IMR-90 (cell line): ENCODE data around the gene NUDT16. TPM values are rescaled to one million over a fixed set of nuclear protein-coding genes. Genes with fewer than 3 reads are reported as not detected.

Experiments
- ATAC-seq: fragments of 200-7000 bp; cut with Tn5 transposase; 2 replicates; pipeline ENCODE4 v1.9.1; 2020; ENCODE audit warnings: low read depth, mild to moderate bottlenecking, moderate library complexity
- BruUV-seq: library from RNA; stranded (reverse); fragments of 400-500 nt; replicated peaks from 2 replicates; lab custom pipeline; 2021; lab: Mats Ljungman, UMichigan
- CTCF ChIA-PET: fragments of 300-600 bp; formaldehyde crosslinking; extraction: SDS; loops from one replicate; lab custom pipeline; 2021; ENCODE audit warnings: antibody characterized with exemption; lab: Yijun Ruan, JAX
- POLR2A ChIA-PET: fragments of 300-600 bp; sonication (Branson Sonifier 250); formaldehyde crosslinking; loops from one replicate; lab custom pipeline; 2022; ENCODE audit warnings: antibody characterized with exemption; ENCODE audit not compliant: unreplicated experiment; lab: Charles Lee
- DNase-seq: peaks from one replicate; pipeline ENCODE4 v3.0.0; 2013
- H2AFZ ChIP-seq: replicated peaks from 2 replicates; pipeline ENCODE3; 2013; ENCODE audit warnings: low read length, mild to moderate bottlenecking; ENCODE audit not compliant: poor library complexity
- H2AK5ac ChIP-seq: 2 replicates; pipeline ENCODE4 v1.6.1; 2013; ENCODE audit warnings: low read depth, low read length, inconsistent platforms
- H2AK9ac ChIP-seq: replicated peaks from 2 replicates; pipeline ENCODE3; 2013; ENCODE audit warnings: mild to moderate bottlenecking, low read depth, low read length, moderate library complexity; ENCODE audit not compliant: poor library complexity
- H2BK120ac ChIP-seq: 2 replicates; pipeline ENCODE4 v1.6.1; 2013; ENCODE audit warnings: low read depth, low read length, inconsistent platforms
- H2BK15ac ChIP-seq: 3 replicates; pipeline ENCODE4 v1.6.1; 2013; ENCODE audit warnings: low read depth, low read length, inconsistent platforms
- H2BK20ac ChIP-seq: 2 replicates; pipeline ENCODE4 v1.6.1; 2013; ENCODE audit warnings: low read depth, mild to moderate bottlenecking, inconsistent platforms, low read length, moderate library complexity
- H2BK5ac ChIP-seq: 2 replicates; pipeline ENCODE4 v1.6.1; 2013; ENCODE audit warnings: mild to moderate bottlenecking, low read depth, low read length, inconsistent platforms; ENCODE audit not compliant: poor library complexity, severe bottlenecking
- H3K14ac ChIP-seq: replicated peaks from 2 replicates; pipeline ENCODE4 v1.6.1; 2013; ENCODE audit warnings: low read depth, low read length, inconsistent platforms
- H3K18ac ChIP-seq: 2 replicates; pipeline ENCODE4 v1.6.1; 2013; ENCODE audit warnings: low read depth, low read length, control low read depth
- H3K23ac ChIP-seq: 2 replicates; pipeline ENCODE4 v1.6.1; 2013; ENCODE audit warnings: low read depth, low read length, inconsistent platforms
- H3K27ac ChIP-seq: 2 replicates; pipeline ENCODE4 v1.5.1; 2013; ENCODE audit warnings: mild to moderate bottlenecking, control low read depth, low read length; ENCODE audit not compliant: insufficient read depth
- H3K27me3 ChIP-seq: 2 replicates; pipeline ENCODE4 v1.6.1; 2013; ENCODE audit warnings: low read length; ENCODE audit not compliant: control insufficient read depth, insufficient read depth
- H3K36me3 ChIP-seq: 2 replicates; pipeline ENCODE4 v1.6.1; 2013; ENCODE audit warnings: low read length, mixed read lengths; ENCODE audit not compliant: control insufficient read depth, insufficient read depth
- H3K4ac ChIP-seq: 2 replicates; pipeline ENCODE4 v1.6.1; 2013; ENCODE audit warnings: low read depth, low read length, inconsistent platforms
- H3K4me1 ChIP-seq: 2 replicates; pipeline ENCODE4 v1.6.1; 2013; ENCODE audit warnings: low read length, mixed read lengths; ENCODE audit not compliant: control insufficient read depth, insufficient read depth
- H3K4me2 ChIP-seq: 2 replicates; pipeline ENCODE4 v1.6.1; 2013; ENCODE audit warnings: low read depth, mild to moderate bottlenecking, control low read depth, low read length, moderate library complexity
- H3K4me3 ChIP-seq: 2 replicates; pipeline ENCODE4 v1.5.1; 2013; ENCODE audit warnings: low read depth, mild to moderate bottlenecking, control low read depth, low read length, moderate library complexity; ENCODE audit not compliant: insufficient read depth
- H3K56ac ChIP-seq: 2 replicates; pipeline ENCODE4 v1.6.1; 2013; ENCODE audit warnings: low read length, inconsistent platforms; ENCODE audit not compliant: insufficient read depth; ENCODE audit errors: extremely low read depth
- H3K79me1 ChIP-seq, 2 experiments: 2 replicates each; pipeline ENCODE4 v1.6.1; 2013; ENCODE audit warnings: low read length in 2 of 2, inconsistent platforms in 1 of 2, low read depth in 1 of 2
- H3K9ac ChIP-seq: 2 replicates; pipeline ENCODE4 v1.6.1; 2013; ENCODE audit warnings: low read depth, low read length, control low read depth
- H3K9me1 ChIP-seq: 2 replicates; pipeline ENCODE4 v1.6.1; 2013; ENCODE audit warnings: low read length, inconsistent platforms; ENCODE audit not compliant: insufficient read depth
- H3K9me3 ChIP-seq: 2 replicates; pipeline ENCODE4 v1.6.1; 2013; ENCODE audit warnings: low read length; ENCODE audit not compliant: control insufficient read depth, insufficient read depth
- H4K20me1 ChIP-seq: 2 replicates; pipeline ENCODE4 v1.6.1; 2013; ENCODE audit warnings: low read length, inconsistent platforms; ENCODE audit not compliant: insufficient read depth
- H4K5ac ChIP-seq: 2 replicates; pipeline ENCODE4 v1.6.1; 2013; ENCODE audit warnings: mild to moderate bottlenecking, low read depth, low read length, control low read depth
- H4K8ac ChIP-seq, 2 experiments: 2 replicates each; pipeline ENCODE4 v1.6.1; 2013; ENCODE audit warnings: low read depth in 2 of 2, low read length in 2 of 2, control low read depth in 1 of 2, inconsistent platforms in 1 of 2
- H4K91ac ChIP-seq: 2 replicates; pipeline ENCODE4 v1.6.1; 2013; ENCODE audit warnings: low read depth, low read length, inconsistent platforms; ENCODE audit not compliant: insufficient read depth
- BHLHE40 ChIP-seq: fragments of 150-350 bp; IDR thresholded peaks from 2 replicates; pipeline ENCODE4 v1.6.1; 2016; ENCODE audit warnings: mild to moderate bottlenecking, low read depth, low read length
- CEBPB ChIP-seq: IDR thresholded peaks from 2 replicates; pipeline ENCODE4 v1.6.1; 2012; ENCODE audit warnings: low read depth, low read length, improper control_type of control experiment
- CHD1 ChIP-seq: IDR thresholded peaks from 2 replicates; pipeline ENCODE4 v1.6.1; 2012; ENCODE audit warnings: low read depth, low read length, improper control_type of control experiment
- CTCF ChIP-seq: conservative IDR thresholded peaks from 2 replicates; pipeline ENCODE4 v1.5.1; 2012; ENCODE audit warnings: mild to moderate bottlenecking, low read depth, low read length, improper control_type of control experiment
- ELK1 ChIP-seq: fragments of 150-350 bp; IDR thresholded peaks from 2 replicates; pipeline ENCODE4 v1.6.1; 2016; ENCODE audit warnings: low read depth, mild to moderate bottlenecking, low read length, moderate library complexity, borderline replicate concordance
- MAFK ChIP-seq: IDR thresholded peaks from 2 replicates; pipeline ENCODE4 v1.6.1; 2012; ENCODE audit warnings: low read depth, low read length, improper control_type of control experiment
- MAZ ChIP-seq: IDR thresholded peaks from 2 replicates; pipeline ENCODE4 v1.6.1; 2012; ENCODE audit warnings: low read depth, mild to moderate bottlenecking, low read length, improper control_type of control experiment, moderate library complexity, borderline replicate concordance
- MXI1 ChIP-seq: IDR thresholded peaks from 2 replicates; pipeline ENCODE4 v1.6.1; 2012; ENCODE audit warnings: low read depth, mild to moderate bottlenecking, low read length, moderate library complexity, borderline replicate concordance
- NFE2L2 ChIP-seq: fragments of 150-350 bp; IDR thresholded peaks from 2 replicates; pipeline ENCODE4 v1.6.1; 2016; ENCODE audit warnings: low read depth, mild to moderate bottlenecking, low read length
- POLR2A ChIP-seq: IDR thresholded peaks from 2 replicates; pipeline ENCODE4 v1.6.1; 2012; ENCODE audit warnings: mild to moderate bottlenecking, low read depth, low read length
- RAD21 ChIP-seq: IDR thresholded peaks from 2 replicates; pipeline ENCODE4 v1.6.1; 2012; ENCODE audit warnings: low read length, improper control_type of control experiment
- RCOR1 ChIP-seq: IDR thresholded peaks from 2 replicates; pipeline ENCODE4 v1.6.1; 2012; ENCODE audit warnings: mild to moderate bottlenecking, low read length, improper control_type of control experiment; ENCODE audit not compliant: insufficient replicate concordance
- RFX5 ChIP-seq: IDR thresholded peaks from 2 replicates; pipeline ENCODE4 v1.8.0; 2012; ENCODE audit warnings: low read depth, mild to moderate bottlenecking, low read length, moderate library complexity
- SMC3 ChIP-seq: fragments of 150-350 bp; IDR thresholded peaks from 2 replicates; pipeline ENCODE4 v1.6.1; 2016; ENCODE audit warnings: low read depth, mild to moderate bottlenecking, antibody characterized with exemption, low read length, moderate library complexity
- USF2 ChIP-seq: fragments of 150-350 bp; IDR thresholded peaks from 2 replicates; pipeline ENCODE4 v1.6.1; 2017; ENCODE audit warnings: mild to moderate bottlenecking, antibody characterized with exemption, low read length, low read depth
- WGBS, 2 experiments: methylation state at CpG; one replicate each; pipeline versions ENCODE4 v1.1.5 to v1.1.7; 2013; ENCODE audit warnings: missing lambda C conversion rate in 2 of 2; ENCODE audit not compliant: insufficient read length in 1 of 2; ENCODE audit errors: extremely low coverage in 2 of 2; 5-methylcytosine and 5-hydroxymethylcytosine counted together
- dilution Hi-C: fragments of 300-500 bp; cut with HindIII; formaldehyde crosslinking; loops from one replicate; pipeline ENCODE4 v1.14.3; 2018; ENCODE audit warnings: low sequenced_read_pairs; ENCODE audit not compliant: unreplicated experiment
- in situ Hi-C: fragments of 300-500 bp; cut with MboI; formaldehyde crosslinking; loops from 3 replicates; pipeline ENCODE4 v1.14.3; 2019; ENCODE audit warnings: low sequenced_read_pairs, inconsistent platforms, mixed read lengths
- intact Hi-C: fragments of 100-400 bp; cut with micrococcal nuclease; formaldehyde crosslinking; loops from 2 replicates; pipeline ENCODE4 v1.10.0; 2022
- polyA plus RNA-seq, 3 experiments: library from polyadenylated mRNA; depleted of rRNA; stranded (reverse); fragments of >200 nt; gene quantifications; 2 replicates each; pipeline ENCODE4 v1.2.3, GENCODE V29; 2012; ENCODE audit warnings: low replicate concordance in 1 of 3
- total RNA-seq: library from RNA; depleted of rRNA; stranded (reverse); fragments of >200 nt; gene quantifications from 2 replicates; pipeline ENCODE4 v1.2.3, GENCODE V29; 2012

Gene NUDT16
- total and polyA plus RNA-seq, 2 of the 4 experiments (the other 2 are of a cell fraction), result 8.9 to 10.4 TPM

GRCh38 chr3:131386429-131387165 is 5.0 kb downstream of the NUDT16 start:
- H2BK15ac ChIP-seq, result no peak overlapping the region
- H3K23ac ChIP-seq, result no peak overlapping the region
- BruUV-seq, result no TSS peak
- no peak overlapping the region for H3K4me2 ChIP-seq
- no peak overlapping the region for H3K4me3 ChIP-seq
- H2BK120ac ChIP-seq, result no peak overlapping the region
- no peaks in the 10 kb centered on the region for H3K27me3 ChIP-seq
- intact Hi-C loops (loop anchor here (2.0 kb wide), 1 partner anchor 354 kb away; no protein-coding TSS in a partner anchor), in situ Hi-C loops (no loop called here), dilution Hi-C loops (no loop called here)
- DNase-seq (no peak), ATAC-seq (no peak)
- no peak overlapping the region for H3K56ac ChIP-seq
- H3K18ac ChIP-seq, result no peak overlapping the region
- H3K9me1 ChIP-seq, result peaks cover 4% of the 10 kb centered on the region; the same call in 1 of the 2 replicates
- H3K36me3 ChIP-seq, result peaks cover 13% of the 10 kb centered on the region
- H3K4me1 ChIP-seq, result 0 out of 2 replicates have a peak, but pooled peaks cover 2% of the 10 kb centered on the region
- no peak overlapping the region for H2BK5ac ChIP-seq
- H3K9me3 ChIP-seq, result no peaks in the 10 kb centered on the region
- H2BK20ac ChIP-seq, result no peak overlapping the region
- H3K79me1 ChIP-seq, result peaks cover 7 to 22% of the 10 kb centered on the region in 2 experiments
- no peak overlapping the region for H4K5ac ChIP-seq
- no peak overlapping the region for H3K9ac ChIP-seq
- 20% methylated on average over 1 of the region's 6 CpGs; no CpG with 5 or more reads in 1 of the 2 experiments for WGBS, 2 experiments
- no peak overlapping the region for H3K27ac ChIP-seq
- H3K4ac ChIP-seq, result no peak overlapping the region
- no peak overlapping the region for H4K91ac ChIP-seq
- no peak overlapping the region for H3K14ac ChIP-seq
- H2AK9ac ChIP-seq, result no peak overlapping the region
- ChIA-PET POLR2A (no interaction called here), CTCF (no interaction called here)
- no peaks in the 10 kb centered on the region for H4K20me1 ChIP-seq
- no peak overlapping the region for H4K8ac ChIP-seq
- no peak overlapping the region for H2AFZ ChIP-seq
- no peak overlapping the region for H2AK5ac ChIP-seq
- TF ChIP-seq CTCF (no peak), RCOR1 (no peak), MAZ (no peak), NFE2L2 (no peak), RFX5 (no peak), MXI1 (no peak), SMC3 (no peak), POLR2A (no peak), MAFK (no peak), CHD1 (no peak), RAD21 (no peak), BHLHE40 (no peak), ELK1 (no peak), CEBPB (no peak), USF2 (no peak)
